Mesothelial cell of epicardium (in vitro differentiated cells): Measurements from ENCODE around the gene PALD1. TPM values are rescaled to one million over a fixed set of nuclear protein-coding genes. Genes with fewer than 3 reads are reported as not detected.

ENCODE experiments used
- DNase-seq, 2 experiments: peaks; one replicate each; pipeline ENCODE4 v3.0.0; 2021; ENCODE audit warnings: low spot score in 2 of 2; ENCODE audit not compliant: unreplicated experiment in 2 of 2
- H3K27ac Mint-ChIP-seq: 2 replicates; pipeline ENCODE4 v1.8.0; 2021; ENCODE audit warnings: mixed read lengths
- H3K27me3 Mint-ChIP-seq: 2 replicates; pipeline ENCODE4 v1.8.0; 2021; ENCODE audit warnings: low read depth, mixed read lengths
- H3K36me3 Mint-ChIP-seq: 2 replicates; pipeline ENCODE4 v1.8.0; 2021; ENCODE audit warnings: mixed read lengths
- H3K4me1 Mint-ChIP-seq: 2 replicates; pipeline ENCODE4 v1.8.0; 2021; ENCODE audit warnings: mixed read lengths
- H3K4me3 Mint-ChIP-seq: 2 replicates; pipeline ENCODE4 v1.8.0; 2021; ENCODE audit warnings: mild to moderate bottlenecking, moderate library complexity, mixed read lengths
- H3K9me3 Mint-ChIP-seq: 2 replicates; pipeline ENCODE4 v1.8.0; 2021; ENCODE audit warnings: mixed read lengths
- CTCF ChIP-seq: fragments of 200-600 bp; sonication (generic); IDR thresholded peaks from one replicate; pipeline ENCODE4 v1.5.0; 2021; ENCODE audit warnings: antibody characterized with exemption; ENCODE audit not compliant: unreplicated experiment
- total RNA-seq: library from RNA; stranded (reverse); gene quantifications from 3 replicates; pipeline ENCODE4 v1.2.1, GENCODE V29; 2021

PALD1 gene
- total RNA-seq, 1 donor from 2014 or later: 4.9 TPM

GRCh38 chr10:70472799-70473454 is 5.6 kb upstream of the PALD1 start:
- Mint-ChIP-seq H3K4me1 (peaks cover 3% of the 10 kb centered on the region), H3K27me3 (peaks cover 39% of the 10 kb centered on the region), H3K4me3 (no peak overlapping the region), H3K9me3 (no peaks in the 10 kb centered on the region), H3K36me3 (no peaks in the 10 kb centered on the region), H3K27ac (no peak overlapping the region)
- DNase-seq: no peak
- TF ChIP-seq CTCF: no peak

- Mint-ChIP-seq H3K4me3 (no peak overlapping the region), H3K9me3 (no peaks in the 10 kb centered on the region), H3K36me3 (no peaks in the 10 kb centered on the region), H3K4me1 (peaks cover 5% of the 10 kb centered on the region), H3K27ac (no peak overlapping the region), H3K27me3 (peaks cover 49% of the 10 kb centered on the region)
- TF ChIP-seq CTCF: no peak
- no peak for DNase-seq
Measured at GRCh38 chr10:70474780-70475179, 3.8 kb upstream of the PALD1 start.

GRCh38 chr10:70475661-70476060 is 2.9 kb upstream of the PALD1 start:
- Mint-ChIP-seq H3K27me3 (peaks cover 58% of the 10 kb centered on the region), H3K4me1 (peaks cover 5% of the 10 kb centered on the region), H3K9me3 (no peaks in the 10 kb centered on the region), H3K36me3 (no peaks in the 10 kb centered on the region), H3K4me3 (no peak overlapping the region), H3K27ac (no peak overlapping the region)
- TF ChIP-seq CTCF: no peak
- DNase-seq: no peak

- no peak for DNase-seq
- Mint-ChIP-seq H3K9me3 (no peaks in the 10 kb centered on the region), H3K27ac (no peak overlapping the region), H3K4me1 (peaks cover 5% of the 10 kb centered on the region), H3K4me3 (no peak overlapping the region), H3K36me3 (no peaks in the 10 kb centered on the region), H3K27me3 (peaks cover 60% of the 10 kb centered on the region)
- TF ChIP-seq CTCF: no peak
Measured at GRCh38 chr10:70476249-70477035, 2.1 kb upstream of the PALD1 start.

- DNase-seq: no peak
- H3K4me3 Mint-ChIP-seq: peak overlapping the region; percentile 69
- peaks cover 61% of the 10 kb centered on the region for H3K27me3 Mint-ChIP-seq
- no peaks in the 10 kb centered on the region for H3K36me3 Mint-ChIP-seq
- no peak for TF ChIP-seq CTCF
- no peaks in the 10 kb centered on the region for H3K9me3 Mint-ChIP-seq
- peaks cover 5% of the 10 kb centered on the region for H3K4me1 Mint-ChIP-seq
- no peak overlapping the region for H3K27ac Mint-ChIP-seq
Measured at GRCh38 chr10:70477661-70478162, 855 bp upstream of the PALD1 start.
